ENCODE data around the gene CPXM2.

The CPXM2 gene

DNA sequence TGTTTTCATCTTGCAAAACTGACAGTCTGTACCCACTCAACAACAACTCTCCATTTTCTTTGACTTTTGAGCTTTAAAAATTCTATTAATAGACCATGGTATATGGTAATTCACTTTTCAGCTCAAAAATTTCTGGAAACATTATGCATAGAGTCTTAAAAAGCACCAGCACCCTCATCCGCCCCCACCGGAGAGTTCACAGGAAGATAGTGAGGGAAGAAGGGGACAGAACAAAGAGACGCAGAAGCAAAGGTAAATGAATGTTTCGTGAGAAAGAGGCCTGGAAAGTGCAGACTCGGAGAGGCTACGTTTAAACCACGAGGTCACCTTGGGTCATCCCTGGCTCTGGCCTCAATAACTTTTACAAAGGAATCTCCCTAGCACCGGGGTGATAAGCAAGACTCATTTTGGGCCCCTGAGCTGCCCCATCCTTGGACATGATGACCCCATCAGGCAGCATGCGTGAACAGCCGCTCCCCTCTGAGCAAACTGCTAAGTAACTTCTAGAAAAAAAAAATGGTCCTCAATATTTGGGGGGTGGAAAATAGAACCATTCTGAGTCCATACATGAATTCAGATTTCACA is 96.3 kb downstream of the CPXM2 start:
- DNase-seq: no peak

DNA sequence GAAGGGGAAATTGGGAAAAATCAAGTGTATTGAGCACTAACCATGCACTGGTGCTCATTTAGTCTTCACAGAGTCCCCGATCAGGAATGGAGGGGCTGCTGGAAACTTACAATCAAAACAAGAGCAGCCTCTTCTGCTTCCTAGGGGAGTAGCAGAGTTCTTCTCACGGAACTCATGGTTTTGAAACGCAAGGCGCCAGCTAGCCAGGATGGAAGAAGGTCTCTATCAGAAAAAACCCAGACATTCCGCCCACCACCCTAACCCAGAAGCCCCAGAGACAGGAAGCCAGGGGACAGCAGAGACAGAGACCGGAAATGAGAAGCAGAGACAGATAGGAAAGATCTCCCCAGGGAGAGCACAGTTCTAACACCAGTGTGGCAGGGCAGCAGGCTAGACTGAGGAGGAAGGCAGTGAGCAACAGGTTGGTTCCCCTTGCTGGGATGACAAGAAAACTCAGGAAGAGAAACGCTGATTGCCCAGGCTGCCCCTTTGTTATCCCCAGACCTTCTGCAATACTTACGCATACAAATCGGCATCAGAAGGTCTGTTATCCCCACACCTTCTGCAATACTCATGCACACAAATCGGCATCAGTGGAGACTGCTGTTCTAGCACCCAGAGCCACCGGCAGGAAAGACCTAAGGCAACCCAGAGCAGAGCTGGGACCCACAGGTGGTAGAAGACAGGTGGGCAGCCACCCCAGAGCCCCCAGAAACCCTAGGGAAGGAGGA is 99.2 kb downstream of the CPXM2 start:
- DNase-seq: no peak

DNA sequence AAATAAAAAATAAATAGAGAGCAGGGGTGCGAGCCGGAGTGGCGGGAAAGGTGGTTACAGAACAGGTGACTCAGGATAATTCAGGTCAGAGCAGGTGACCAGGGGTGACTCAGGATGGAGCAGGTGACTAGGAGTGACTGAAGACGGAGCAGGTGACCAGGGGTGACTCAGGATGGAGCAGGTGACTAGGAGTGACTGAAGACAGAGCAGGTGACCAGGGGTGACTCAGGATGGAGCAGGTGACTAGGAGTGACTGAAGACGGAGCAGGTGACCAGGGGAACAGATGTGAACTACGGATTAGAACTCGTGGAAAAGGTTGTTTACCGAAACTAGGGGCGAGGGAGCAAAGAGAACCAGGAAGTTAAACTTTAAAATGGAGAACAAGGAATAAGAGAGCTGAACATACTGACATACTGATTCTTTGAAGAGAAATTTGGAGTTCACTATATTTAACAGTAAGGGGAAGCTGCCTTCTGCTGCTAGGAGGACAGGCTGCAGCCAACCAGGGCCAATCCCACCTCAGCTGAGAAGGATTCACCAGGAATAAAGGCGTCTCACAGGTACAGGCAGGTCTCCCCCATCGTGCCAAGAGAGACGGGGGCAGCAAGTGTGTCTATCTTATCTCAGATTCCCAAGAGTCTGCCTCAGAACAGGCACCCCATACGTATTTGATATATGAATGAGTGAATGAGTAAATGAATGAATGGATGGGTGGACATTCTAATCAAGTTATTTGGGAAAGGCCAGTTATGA is 101.3 kb downstream of the CPXM2 start:
- no peak for DNase-seq

DNA sequence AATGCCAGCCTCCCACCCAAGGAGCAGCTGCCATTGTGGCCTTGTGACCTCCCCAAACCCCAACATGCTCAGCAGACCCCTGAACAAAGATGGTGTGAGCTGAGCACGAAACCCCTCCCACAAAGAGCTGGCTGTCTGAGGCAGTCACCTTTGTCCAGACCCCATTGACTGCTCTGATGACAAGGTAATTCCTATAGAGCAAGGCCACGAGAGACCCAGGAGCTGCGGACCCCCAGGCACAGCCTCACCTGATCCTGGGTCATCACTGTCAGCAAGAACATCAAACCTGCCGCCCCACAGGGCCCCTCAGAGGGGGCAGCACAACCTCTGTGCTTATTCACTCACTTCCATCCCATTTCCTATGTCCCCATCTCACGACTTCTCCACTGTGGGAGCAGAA is 102.6 kb downstream of the CPXM2 start:
- DNase-seq: no peak

DNA sequence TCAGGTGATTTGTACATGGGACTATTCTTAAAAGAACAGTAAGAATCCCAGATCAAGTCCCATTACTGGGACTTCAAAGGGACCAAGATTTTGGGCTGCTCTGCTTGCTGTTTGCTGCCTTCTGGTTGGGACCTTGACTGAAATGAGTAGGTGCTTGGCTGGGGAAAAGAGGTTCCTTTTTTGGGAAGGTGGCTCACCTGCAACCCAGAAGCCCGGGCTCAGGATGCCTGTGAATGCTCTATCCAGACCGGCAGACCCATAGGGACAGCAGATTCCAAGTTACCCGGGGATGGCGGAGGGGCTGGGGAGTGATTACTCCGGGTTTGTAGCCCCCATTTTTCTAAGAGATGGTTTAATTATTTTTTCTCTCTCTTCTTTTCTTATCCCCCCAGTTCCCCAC is 104.0 kb downstream of the CPXM2 start:
- DNase-seq: no peak

DNA sequence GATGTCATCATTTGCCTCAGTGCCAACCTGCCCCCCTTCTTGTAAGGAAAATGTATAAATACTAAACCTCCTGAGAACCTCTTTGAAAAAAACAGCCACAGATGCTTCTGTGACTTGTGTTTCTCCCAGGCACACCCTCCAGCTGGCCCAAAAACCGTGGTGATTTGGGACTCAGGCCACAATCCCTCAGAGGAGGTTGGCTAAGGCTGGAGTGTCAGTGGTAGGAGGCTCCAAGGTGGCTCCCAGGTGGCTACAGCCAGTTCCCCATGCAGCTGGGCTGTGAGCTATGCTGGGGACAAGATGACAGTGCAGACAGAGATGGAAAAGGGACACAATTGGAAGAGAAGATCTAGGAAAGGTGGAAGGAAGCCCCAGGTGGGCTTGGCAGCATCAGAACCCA is 104.7 kb downstream of the CPXM2 start:
- DNase-seq: peak; percentile 35

DNA sequence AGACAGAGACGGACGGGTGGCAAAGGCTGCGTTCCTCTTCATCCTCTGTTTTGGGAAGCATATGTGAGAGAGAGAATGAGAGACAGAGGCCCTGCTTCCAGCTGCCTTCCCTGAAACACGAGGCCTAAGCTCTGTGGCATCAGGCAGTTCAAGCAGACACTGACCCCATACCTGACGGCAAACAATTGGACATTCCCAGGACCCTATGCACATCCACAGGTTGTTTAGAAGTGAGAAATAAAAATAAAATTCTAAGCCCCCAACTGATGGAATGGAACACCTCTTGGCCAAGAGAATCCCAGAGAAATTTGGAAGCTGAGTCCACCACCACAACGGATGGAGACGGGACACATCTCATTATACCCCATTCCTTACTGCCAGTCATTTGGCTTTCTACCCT is 105.3 kb downstream of the CPXM2 start:
- no peak for DNase-seq

DNA sequence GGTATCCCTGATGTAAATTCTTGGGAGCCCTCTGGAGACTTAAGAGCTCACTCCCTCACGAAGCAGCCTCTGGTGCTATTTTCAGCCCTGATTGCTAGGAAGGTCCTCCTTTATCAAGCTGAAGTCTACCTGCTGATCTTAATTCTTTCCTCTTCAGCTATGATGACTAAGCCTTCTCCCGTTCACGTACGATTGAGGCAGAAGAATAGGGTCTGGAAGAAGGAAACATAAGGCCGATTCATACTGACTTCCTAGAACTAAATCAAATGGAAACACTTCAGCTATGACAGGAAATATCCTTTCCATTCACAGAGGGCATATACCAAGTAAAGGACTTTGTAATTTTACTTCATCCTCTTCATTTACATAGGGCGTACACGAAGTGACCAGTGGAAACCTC is 107.0 kb downstream of the CPXM2 start:
- no peak for DNase-seq

DNA sequence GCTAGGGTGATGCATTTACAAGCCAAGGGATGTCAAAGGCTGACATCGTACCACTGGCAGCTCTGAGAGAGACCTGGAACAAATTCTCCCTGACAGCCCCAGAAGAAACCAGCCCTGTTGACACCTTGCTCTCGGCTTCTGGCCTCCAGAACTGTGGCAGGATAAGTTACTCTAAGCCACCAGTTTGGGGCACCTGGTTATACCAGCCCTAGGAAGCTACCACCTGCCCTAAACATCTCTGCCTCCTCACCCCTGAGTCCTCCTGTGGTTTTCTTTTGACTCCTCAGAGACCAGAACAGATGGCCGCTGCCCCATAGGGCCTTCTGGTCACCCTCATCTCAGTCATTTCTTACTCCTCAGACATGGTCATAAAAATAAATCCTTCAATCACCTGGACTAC is 107.4 kb downstream of the CPXM2 start:
- DNase-seq: no peak

DNA sequence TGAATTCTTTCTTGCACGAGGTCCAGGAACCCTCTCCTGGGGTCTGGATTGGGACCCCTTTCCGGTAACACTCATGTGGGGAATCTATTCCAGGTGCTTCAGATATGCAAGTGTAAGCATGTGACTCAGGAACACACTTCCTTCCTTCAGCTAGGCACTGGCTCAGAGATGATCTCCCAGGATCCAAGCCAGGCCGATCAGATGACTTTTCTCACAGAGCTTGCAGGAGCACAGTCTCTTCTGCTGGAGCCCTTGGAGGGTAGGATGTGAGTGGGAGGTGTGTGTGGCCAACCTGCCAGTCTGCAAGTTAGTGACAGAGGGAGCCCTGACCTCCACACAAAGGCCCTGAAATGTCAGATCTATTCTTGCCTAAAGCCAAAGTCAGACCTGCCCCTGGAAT is 108.3 kb downstream of the CPXM2 start:
- no peak for DNase-seq

DNA sequence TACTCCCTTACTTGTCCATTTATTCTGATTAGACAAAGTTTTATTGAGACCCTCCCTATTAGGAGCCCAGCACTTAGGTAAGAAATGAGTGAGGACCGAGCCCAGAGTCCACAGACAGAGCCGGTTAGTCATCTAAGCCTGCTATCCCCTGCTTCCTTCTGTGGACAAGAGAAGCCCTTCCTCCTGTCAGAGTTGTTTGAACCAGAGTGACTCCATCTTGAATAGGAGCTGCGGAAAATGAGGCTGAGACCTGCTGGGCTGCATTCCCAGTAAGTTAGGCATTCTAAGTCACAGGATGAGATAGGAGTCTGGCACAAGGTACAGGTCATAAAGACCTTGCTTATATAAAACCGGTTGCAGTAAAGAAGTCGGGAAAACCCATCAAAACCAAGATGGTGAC is 109.1 kb downstream of the CPXM2 start:
- DNase-seq: no peak

DNA sequence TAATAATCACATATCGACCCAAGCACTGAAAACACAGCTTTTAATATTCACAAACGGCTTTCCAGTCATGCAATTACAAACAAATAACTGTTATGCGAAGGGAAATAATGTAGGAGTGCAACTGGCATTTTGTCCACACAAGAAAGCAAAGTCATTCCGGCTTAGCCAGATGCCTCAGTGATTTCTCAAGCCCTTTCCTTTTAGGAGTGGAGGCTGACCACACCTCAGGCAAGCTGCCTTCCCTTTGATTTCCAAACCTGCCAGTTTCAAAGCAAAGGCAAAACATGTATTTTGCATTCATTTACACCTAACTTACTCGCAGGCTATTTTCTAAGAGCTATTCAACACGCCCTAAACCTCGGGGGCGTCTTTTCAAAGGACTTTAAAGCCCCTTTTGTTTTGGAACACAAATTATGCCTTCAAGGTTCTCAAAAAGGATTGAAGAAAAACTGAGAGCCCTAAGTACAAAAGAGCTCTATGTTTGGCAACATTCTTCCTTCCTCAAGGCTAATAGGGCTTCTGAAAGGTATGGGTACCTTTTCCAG is 109.6 kb downstream of the CPXM2 start:
- no peak for DNase-seq

DNA sequence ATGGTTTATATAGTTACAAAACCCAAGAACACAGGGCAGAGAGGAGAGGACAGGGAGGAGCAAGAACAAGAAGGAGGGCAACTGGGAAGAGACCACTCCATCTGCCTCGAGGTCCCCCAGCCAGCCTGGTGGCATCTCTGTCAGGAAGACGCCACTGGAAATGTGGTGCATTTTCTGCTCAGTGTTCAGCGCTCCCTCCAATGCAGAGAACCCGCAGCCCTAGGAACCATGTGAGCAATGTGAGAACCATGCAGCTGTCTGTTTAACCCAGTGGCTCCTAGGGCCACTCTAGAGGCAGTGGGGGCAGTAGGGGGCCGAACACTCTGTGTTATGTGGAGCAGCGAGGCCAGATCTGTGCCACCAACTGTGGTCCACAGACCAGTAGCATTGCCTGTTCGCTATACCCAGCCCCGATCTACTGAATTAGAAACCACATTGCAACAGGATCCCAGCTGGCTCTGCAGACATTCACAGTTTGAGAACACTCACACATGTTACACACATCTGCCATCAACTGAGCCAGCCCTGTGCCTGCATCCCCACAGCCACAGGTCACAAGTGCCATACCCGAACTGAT is 110.2 kb downstream of the CPXM2 start:
- DNase-seq: no peak

DNA sequence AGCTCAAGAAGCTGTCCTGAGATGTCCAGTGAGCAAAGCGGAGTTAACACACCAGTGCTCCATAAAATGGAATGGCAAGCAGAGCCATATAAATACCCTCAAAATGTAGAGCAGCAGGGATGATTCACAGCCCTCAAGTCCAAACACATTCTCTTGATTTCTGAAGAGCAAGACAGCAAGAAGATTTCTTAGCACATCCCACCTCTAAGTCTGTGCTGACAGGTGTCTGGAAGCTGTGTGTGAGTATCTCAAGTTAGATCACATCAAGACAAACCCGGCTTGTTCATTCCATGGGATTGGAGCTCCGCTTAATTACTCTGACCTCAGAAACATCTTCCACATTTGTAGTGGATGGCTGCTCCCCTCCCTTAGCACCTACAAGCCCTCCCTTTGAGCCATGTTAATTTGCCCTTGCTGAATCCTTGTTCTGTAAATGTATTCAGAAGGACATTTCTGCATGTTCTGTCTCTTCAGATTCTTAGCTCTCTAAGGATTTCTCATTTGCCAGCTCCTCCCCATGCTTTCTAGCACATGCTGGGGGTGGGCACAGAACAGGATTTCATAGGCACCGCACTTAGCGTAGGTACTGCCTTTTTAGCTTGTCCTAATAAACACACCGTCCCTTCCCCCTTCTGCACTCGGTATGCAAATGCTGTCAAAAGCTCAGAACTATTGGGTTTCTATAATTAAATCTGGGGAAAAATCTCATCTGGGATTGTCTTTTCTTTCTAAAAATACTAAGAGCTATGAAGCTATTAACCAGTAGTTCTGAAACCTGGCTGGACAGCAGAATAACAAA is 112.7 kb downstream of the CPXM2 start:
- DNase-seq: no peak

DNA sequence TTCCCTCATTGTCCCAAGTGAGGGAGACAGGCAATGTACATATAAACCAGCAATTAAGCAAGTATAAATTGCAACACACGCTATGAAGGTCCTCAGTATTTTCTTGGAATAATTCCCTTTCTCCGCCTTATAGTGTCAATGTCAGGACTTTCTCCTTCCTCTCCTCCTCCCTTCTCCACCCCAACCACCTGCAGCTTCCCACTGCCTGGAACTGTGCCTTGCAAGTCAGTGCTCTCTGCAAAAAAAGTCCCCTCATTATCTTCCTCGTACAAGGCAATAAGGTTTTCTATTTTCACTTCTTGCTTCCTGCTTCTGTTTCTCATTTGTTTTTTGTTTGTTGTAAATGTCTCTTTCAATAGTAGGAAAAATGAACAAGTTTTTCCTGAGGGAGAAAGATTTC is 113.7 kb downstream of the CPXM2 start:
- no peak for DNase-seq

DNA sequence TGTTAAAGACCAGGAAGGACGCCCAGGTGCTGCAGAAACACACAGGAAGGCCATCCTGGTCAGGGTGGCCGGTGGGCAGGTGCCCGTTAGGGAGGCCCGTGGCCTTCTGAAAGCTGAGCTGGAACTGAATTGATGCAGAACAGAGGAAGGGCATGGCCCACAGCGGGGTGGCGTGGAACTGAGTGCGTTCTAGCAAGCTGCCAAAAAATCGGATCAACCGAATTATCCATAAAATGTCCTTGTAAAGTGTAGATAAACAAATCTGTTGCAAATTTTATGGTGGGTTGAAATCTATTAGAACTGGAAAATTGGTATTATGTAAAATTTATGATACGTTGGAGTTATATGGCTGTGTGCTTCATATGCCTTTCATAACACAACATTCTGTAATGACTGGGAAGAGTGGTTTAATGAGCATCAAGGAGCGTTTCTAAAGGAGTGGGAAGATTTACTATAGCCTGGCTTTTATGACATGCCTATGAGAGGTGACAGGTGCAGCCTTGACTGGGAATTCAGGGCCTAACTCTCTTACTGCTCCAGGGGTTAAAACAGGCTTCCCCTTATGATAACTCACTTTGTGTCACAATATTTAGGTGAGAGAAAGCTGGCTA is 117.4 kb downstream of the CPXM2 start:
- DNase-seq: no peak

DNA sequence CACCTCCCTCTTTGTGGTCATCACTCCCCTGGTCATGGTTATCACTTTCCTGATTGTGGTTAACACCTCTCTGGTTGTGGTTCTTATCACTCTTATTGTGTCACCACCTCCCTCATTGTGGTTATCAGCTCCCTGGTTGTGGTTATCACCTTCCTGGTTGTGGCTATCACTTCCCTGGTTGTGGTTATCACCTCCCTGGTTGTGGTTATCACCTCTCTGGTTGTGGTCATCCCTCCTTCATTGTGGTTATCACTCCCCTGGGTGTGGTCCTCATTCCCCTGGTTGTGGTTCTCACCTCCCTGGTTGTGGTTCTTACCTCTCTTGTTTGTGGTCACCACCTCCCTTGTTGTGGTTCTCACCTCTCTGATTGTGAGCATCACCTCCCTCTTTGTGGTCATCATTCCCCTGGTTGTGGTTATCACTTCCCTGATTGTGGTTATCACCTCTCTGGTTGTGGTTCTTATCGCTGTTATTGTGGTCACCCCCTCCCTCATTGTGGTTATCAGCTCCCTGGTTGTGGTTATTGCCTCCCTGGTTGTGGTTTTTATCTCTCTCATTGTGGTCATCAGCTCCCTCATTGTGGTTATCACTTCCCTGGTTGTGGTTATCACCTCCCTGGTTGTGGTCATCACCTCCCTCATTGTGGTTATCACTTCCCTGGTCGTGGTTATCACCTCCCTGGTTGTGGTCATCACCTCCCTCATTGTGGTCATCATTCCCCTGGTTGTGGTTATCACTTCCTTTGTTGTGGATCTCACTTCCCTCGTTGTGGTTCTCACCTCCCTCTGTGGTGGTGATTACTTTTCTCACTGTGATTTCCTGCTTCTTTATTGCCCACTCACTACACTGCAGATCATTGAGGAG is 118.7 kb downstream of the CPXM2 start:
- DNase-seq: no peak

DNA sequence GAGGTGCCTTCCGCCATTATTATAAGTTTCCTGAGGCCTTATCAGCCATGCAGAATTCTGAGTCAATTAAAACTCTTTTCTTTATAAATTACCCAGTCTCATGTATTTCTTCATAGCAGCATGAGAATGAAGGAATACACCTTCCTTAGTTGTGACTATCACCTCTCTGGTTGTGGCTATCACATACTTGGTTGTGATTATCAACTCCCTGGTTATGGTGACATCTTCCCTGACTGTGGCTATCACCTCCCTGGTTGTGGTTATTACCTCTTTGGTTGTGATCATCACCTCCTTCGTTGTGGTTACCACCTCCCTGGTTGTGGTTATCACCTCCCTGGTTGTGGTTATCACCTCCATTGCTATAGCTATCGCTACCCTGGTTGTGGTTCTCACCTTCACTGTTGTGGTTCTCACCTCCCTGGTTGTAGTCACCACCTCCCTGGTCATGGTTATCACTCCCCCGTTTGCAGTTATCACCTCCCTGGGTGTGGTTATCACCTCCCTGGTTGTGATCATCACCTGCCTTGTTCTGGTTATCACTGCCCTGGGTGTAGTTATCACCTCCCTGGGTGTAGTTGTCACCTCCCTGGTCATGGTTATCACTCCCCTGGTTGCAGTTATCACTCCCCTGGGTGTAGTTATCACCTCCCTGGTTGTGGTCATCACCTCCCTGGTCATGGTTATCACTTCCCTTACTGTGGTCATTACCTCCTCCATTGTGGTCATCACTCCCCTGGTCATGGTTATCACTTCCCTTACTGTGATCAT is 119.5 kb downstream of the CPXM2 start:
- no peak for DNase-seq

DNA sequence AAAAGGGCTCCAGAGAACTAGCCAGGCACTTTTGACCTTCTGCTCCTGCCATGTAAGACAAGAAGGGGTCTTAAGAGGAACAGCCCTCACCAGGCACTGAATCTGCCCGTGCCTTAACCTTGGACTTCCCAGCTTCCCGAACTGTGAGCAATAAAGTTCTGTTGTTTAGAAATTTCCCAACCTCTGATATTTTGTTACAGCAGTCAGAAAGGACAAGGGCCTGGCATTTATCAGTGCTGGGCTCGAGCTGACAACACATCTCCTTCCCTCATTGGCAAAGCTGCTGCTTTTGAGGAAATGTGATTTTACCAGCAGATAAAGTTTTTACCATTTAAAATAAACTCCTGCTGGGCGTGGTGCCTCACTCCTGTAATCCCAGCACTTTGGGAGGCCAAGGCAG is 122.0 kb downstream of the CPXM2 start:
- DNase-seq: no peak

DNA sequence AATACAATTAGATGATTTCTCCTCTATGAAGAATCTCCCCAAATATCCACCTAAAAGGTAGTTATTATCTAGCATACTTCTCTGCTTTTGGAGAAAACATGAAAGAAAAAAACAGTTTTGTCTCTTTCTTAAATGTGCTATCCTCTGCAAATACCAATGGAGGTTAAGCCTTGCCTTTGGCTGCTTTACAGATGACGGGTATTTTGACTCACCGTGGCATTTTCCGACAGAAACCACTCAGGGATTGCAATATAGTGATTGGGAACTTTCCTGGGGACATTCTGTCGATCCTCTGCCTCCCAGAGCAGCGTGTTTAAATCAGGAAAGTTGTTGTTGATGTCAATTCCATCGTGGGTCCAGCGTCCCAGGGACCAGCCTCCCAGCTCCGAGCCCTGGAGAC is 124.8 kb downstream of the CPXM2 start:
- DNase-seq: no peak

DNA sequence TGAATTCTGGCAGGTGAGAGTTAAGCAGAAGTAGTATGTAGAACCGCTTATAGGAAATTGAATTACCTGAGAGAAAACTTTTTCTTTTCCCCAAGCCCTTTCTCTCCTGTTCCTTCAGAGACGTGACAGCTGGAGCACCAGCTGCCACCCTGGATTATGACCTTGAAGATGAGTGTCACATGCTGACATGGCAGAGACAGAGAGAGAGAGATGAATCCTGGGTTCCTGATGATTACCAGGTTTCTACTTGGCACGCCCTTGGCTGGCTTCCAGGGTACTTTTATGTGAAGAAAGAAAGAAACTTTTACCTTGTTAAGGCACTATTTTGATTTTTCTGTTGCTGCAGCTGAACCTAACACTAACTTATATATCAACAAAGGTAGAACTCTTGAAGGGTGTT is 125.6 kb downstream of the CPXM2 start:
- DNase-seq: peak; percentile 63

All from NCI-H2171 (cell line).